K562 (cell line): ENCODE measurements around the gene TNFAIP6. TPM values are rescaled to one million over a fixed set of nuclear protein-coding genes. Genes with fewer than 3 reads are reported as not detected.

Source experiments
- ATAC-seq: fragments of 200-7000 bp; cut with Tn5 transposase; 3 replicates; pipeline ENCODE4 v1.9.1; 2020; ENCODE audit warnings: moderate library complexity
- BruUV-seq: library from RNA; stranded (reverse); fragments of 400-500 nt; replicated peaks from 2 replicates; lab custom pipeline; 2021; lab: Mats Ljungman, UMichigan
- CTCF ChIA-PET: fragments of 300-600 bp; formaldehyde crosslinking; extraction: SDS; loops from one replicate; lab custom pipeline; 2021; ENCODE audit warnings: low intra/inter-chr PET ratio; lab: Yijun Ruan, JAX
- POLR2A ChIA-PET: fragments of 300-600, 350-650 bp; sonication (Branson Sonifier 250); formaldehyde crosslinking; extraction: SDS; loops from one replicate; lab custom pipeline; 2021; ENCODE audit warnings: antibody characterized with exemption, inconsistent platforms; lab: Yijun Ruan, JAX
- DNase-seq, 4 experiments: peaks; one replicate each; pipeline versions ENCODE4 v3.0.0 to v3.0.0-alpha.2; 2011 to 2018; ENCODE audit warnings: low spot score in 3 of 4, mixed read lengths in 3 of 4; ENCODE audit errors: extremely low read depth in 1 of 4
- FAIRE-seq: peaks from 2 replicates; lab custom pipeline; 2011; peaks lifted over from hg19 to GRCh38; lab: Jason Lieb, UNC
- H2AFZ ChIP-seq: 2 replicates; pipeline ENCODE4 v1.6.0; 2011; ENCODE audit warnings: low read depth, low read length, control low read depth, inconsistent platforms
- H3K27ac ChIP-seq: fragments of 200-600 bp; 3 replicates; pipeline ENCODE4 v1.8.0; 2011; ENCODE audit warnings: low read depth, mild to moderate bottlenecking, control low read depth, inconsistent platforms, low read length, moderate library complexity, mixed read lengths; ENCODE audit errors: extremely low read depth
- H3K27me3 ChIP-seq, 2 experiments: fragments of 300-600 bp in 1 of 2; 2 replicates in 1 of 2; 3 replicates in 1 of 2; pipeline versions ENCODE4 v1.6.0 to v1.8.0; 2011; ENCODE audit warnings: inconsistent platforms in 2 of 2, low read length in 2 of 2, mild to moderate bottlenecking in 1 of 2, mixed read lengths in 1 of 2, moderate library complexity in 1 of 2; ENCODE audit not compliant: control insufficient read depth in 2 of 2, insufficient read depth in 2 of 2
- H3K36me3 ChIP-seq: fragments of 300-600 bp; 3 replicates; pipeline ENCODE4 v1.8.0; 2011; ENCODE audit warnings: mild to moderate bottlenecking, low read length, inconsistent platforms; ENCODE audit not compliant: control insufficient read depth, insufficient read depth
- H3K4me1 ChIP-seq, 2 experiments: fragments of 200-600 bp in 1 of 2; replicated peaks in 1 of 2; 2 replicates in 1 of 2; 3 replicates in 1 of 2; pipeline versions ENCODE4 v1.5.1 to v1.8.0; 2011; ENCODE audit warnings: inconsistent platforms in 2 of 2, low read length in 2 of 2, mild to moderate bottlenecking in 1 of 2, mixed read lengths in 1 of 2, moderate library complexity in 1 of 2; ENCODE audit not compliant: control insufficient read depth in 2 of 2, insufficient read depth in 2 of 2
- H3K4me2 ChIP-seq: 2 replicates; pipeline ENCODE4 v1.6.1; 2011; ENCODE audit warnings: low read length, control low read depth, inconsistent platforms, mixed read lengths; ENCODE audit not compliant: insufficient read depth
- H3K4me3 ChIP-seq: fragments of 200-600 bp; sonication (generic), shearing (Covaris generic); 2 replicates; pipeline ENCODE4 v1.5.1; 2016; ENCODE audit warnings: control low read depth, inconsistent platforms
- H3K79me2 ChIP-seq: fragments of 200-600 bp; 3 replicates; pipeline ENCODE4 v1.8.0; 2011; ENCODE audit warnings: low read length, inconsistent platforms; ENCODE audit not compliant: control insufficient read depth, insufficient read depth
- H3K9ac ChIP-seq, 2 experiments: 2 replicates each; pipeline versions ENCODE4 v1.6.0 to v1.6.1; 2011; ENCODE audit warnings: low read depth in 2 of 2, low read length in 2 of 2, control low read depth in 1 of 2, inconsistent platforms in 1 of 2, mild to moderate bottlenecking in 1 of 2, mixed read lengths in 1 of 2; ENCODE audit not compliant: insufficient read depth in 1 of 2
- H3K9me1 ChIP-seq: one replicate; pipeline ENCODE4 v1.6.0; 2011; ENCODE audit warnings: inconsistent platforms, mild to moderate bottlenecking, low read length, moderate library complexity; ENCODE audit not compliant: control insufficient read depth, insufficient read depth
- H3K9me3 ChIP-seq: replicated peaks from 2 replicates; pipeline ENCODE4 v1.5.1; 2011; ENCODE audit warnings: low read depth, low read length, inconsistent platforms; ENCODE audit not compliant: control insufficient read depth, insufficient read depth
- H4K20me1 ChIP-seq: replicated peaks from 2 replicates; pipeline ENCODE4 v1.6.1; 2011; ENCODE audit warnings: low read length, inconsistent platforms, mixed read lengths; ENCODE audit not compliant: control insufficient read depth, insufficient read depth
- CBX8 ChIP-seq: fragments of 200-600 bp; sonication (generic); IDR thresholded peaks from 2 replicates; pipeline ENCODE4 v1.6.1; 2012; ENCODE audit warnings: borderline replicate concordance, mixed run types, low read depth, mild to moderate bottlenecking, moderate library complexity, mixed read lengths, low read length, control low read depth, inconsistent platforms; ENCODE audit not compliant: poor library complexity, severe bottlenecking; ENCODE audit errors: extremely low read depth
- HNRNPH1 ChIP-seq: fragments of 200-400 bp; formaldehyde crosslinking; optimal IDR thresholded peaks from 2 replicates; pipeline ENCODE3; 2017; ENCODE audit warnings: low read depth, mild to moderate bottlenecking, low read length, moderate library complexity
- MAFF ChIP-seq: IDR thresholded peaks from 2 replicates; pipeline ENCODE4 v1.6.1; 2012; ENCODE audit warnings: low read length, improper control_type of control experiment
- NCOR1 ChIP-seq: fragments of 450-650 bp; IDR thresholded peaks from 2 replicates; pipeline ENCODE4 v1.6.1; 2016; ENCODE audit warnings: mild to moderate bottlenecking, moderate library complexity
- SMAD2 ChIP-seq: fragments of 150-350 bp; IDR thresholded peaks from 2 replicates; pipeline ENCODE4 v1.6.1; 2014; ENCODE audit warnings: low read depth, mild to moderate bottlenecking, low read length
- TFAP4 ChIP-seq: sonication (generic); formaldehyde crosslinking; IDR thresholded peaks from 2 replicates; pipeline ENCODE4 v1.8.0; 2022; ENCODE audit warnings: missing genetic modification reagents, mild to moderate bottlenecking, moderate library complexity, borderline replicate concordance
- THRB ChIP-seq: fragments of 450-650 bp; formaldehyde crosslinking; conservative IDR thresholded peaks from 2 replicates; pipeline ENCODE4 v1.4.0; 2022; ENCODE audit warnings: mild to moderate bottlenecking, missing genetic modification characterization
- ZBTB1 ChIP-seq: sonication (generic); formaldehyde crosslinking; IDR thresholded peaks from 2 replicates; pipeline ENCODE4 v1.8.1; 2023; ENCODE audit warnings: missing genetic modification reagents, low read depth, mild to moderate bottlenecking, borderline replicate concordance
- ZNF324 ChIP-seq: fragments of 250-450 bp; sonication (Bioruptor Pico); IDR thresholded peaks from 2 replicates; pipeline ENCODE4 v1.4.0; 2020; ENCODE audit warnings: mild to moderate bottlenecking
- WGBS: fragments of 100-300 bp; shearing (Covaris generic); methylation state at CpG from one replicate; pipeline ENCODE4 v1.1.6; 2016; ENCODE audit warnings: low coverage, mixed read lengths; ENCODE audit not compliant: insufficient coverage; ENCODE audit errors: missing lambda C conversion rate; 5-methylcytosine and 5-hydroxymethylcytosine counted together
- in situ Hi-C: fragments of 300-500 bp; cut with MboI; formaldehyde crosslinking; loops from 4 replicates; pipeline ENCODE4 v1.15.0; 2018; ENCODE audit warnings: inconsistent platforms, mixed read lengths
- intact Hi-C: fragments of 100-400 bp; cut with micrococcal nuclease; formaldehyde crosslinking; loops from 2 replicates; pipeline ENCODE4 v1.14.2; 2022
- polyA plus RNA-seq, 8 experiments: library from polyadenylated mRNA; depleted of rRNA in 4 of 8; stranded (reverse) in 5 of 8; unstranded in 3 of 8; fragments of >200 nt; fragmentation: Nextera tagmentation in 2 of 8; fragmentation: Illumina TruSeq in 1 of 8; extraction: Ambion mirVana in 2 of 8; extraction: Trizol in 1 of 8; gene quantifications; 2 replicates each; pipeline versions ENCODE4 v1.2.1 to v1.2.3, GENCODE V29; 2011 to 2014; ENCODE audit warnings: inconsistent platforms in 1 of 8, missing spikeins in 1 of 8
- total RNA-seq, 7 experiments: library from RNA; depleted of rRNA in 6 of 7; stranded (reverse); fragments of >200 nt in 6 of 7; fragmentation: Illumina TruSeq in 2 of 7; extraction: Trizol in 2 of 7; gene quantifications; 2 replicates each; pipeline versions ENCODE4 v1.2.1 to v1.2.3, GENCODE V29; 2011 to 2021; ENCODE audit warnings: low replicate concordance in 1 of 7

Gene TNFAIP6
- total and polyA plus RNA-seq, 9 of the 15 experiments (the other 6 are each of a cell fraction or from before 2014, with no cell fraction given): 0.07 to 0.28 (median 0.08) TPM; not detected in 6

GRCh38 chr2:151405376-151405775 is 48.0 kb downstream of the TNFAIP6 start:
- no peaks in the 10 kb centered on the region; the same call in 2 of the 3 replicates for H3K36me3 ChIP-seq
- TF ChIP-seq CBX8 (no peak), HNRNPH1 (no peak), ZNF324 (no peak), ZBTB1 (CRISPR knock-in tag) (no peak), MAFF (no peak), THRB (CRISPR knock-in tag) (no peak), NCOR1 (no peak), TFAP4 (no peak), SMAD2 (no peak)
- intact Hi-C loops (loop anchor here (5.0 kb wide), 1 partner anchor 48 kb away; the partner anchor contains the start of gene TNFAIP6), in situ Hi-C loops (no loop called here)
- H3K9me3 ChIP-seq: no peaks in the 10 kb centered on the region
- peaks cover 0 to 12% of the 10 kb centered on the region in 2 experiments; a peak in 3 of 5 replicates for H3K4me1 ChIP-seq
- no TSS peak for BruUV-seq
- ATAC-seq (no peak), DNase-seq (no peak), FAIRE-seq (no peak)
- CTCF ChIA-PET: no interaction called here
- no peak overlapping the region for H2AFZ ChIP-seq
- H3K9me1 ChIP-seq: no peaks in the 10 kb centered on the region
- no peak overlapping the region for H3K4me3 ChIP-seq
- no peak overlapping the region for H3K27ac ChIP-seq
- WGBS: 45% methylated on average over 4 of the region's 4 CpGs
- peaks cover 11% of the 10 kb centered on the region for H3K79me2 ChIP-seq
- POLR2A ChIA-PET: interaction anchor here (0.8 kb wide), 1 partner anchor 18 kb away, joined by 3 read pairs; no protein-coding TSS in a partner anchor
- H3K4me2 ChIP-seq: no peak overlapping the region
- H3K27me3 ChIP-seq: no peaks in the 10 kb centered on the region
- H3K9ac ChIP-seq: no peak overlapping the region
- H4K20me1 ChIP-seq: no peaks in the 10 kb centered on the region
